ENCODE measurements around the gene MACROD1.

MACROD1 gene

DNA sequence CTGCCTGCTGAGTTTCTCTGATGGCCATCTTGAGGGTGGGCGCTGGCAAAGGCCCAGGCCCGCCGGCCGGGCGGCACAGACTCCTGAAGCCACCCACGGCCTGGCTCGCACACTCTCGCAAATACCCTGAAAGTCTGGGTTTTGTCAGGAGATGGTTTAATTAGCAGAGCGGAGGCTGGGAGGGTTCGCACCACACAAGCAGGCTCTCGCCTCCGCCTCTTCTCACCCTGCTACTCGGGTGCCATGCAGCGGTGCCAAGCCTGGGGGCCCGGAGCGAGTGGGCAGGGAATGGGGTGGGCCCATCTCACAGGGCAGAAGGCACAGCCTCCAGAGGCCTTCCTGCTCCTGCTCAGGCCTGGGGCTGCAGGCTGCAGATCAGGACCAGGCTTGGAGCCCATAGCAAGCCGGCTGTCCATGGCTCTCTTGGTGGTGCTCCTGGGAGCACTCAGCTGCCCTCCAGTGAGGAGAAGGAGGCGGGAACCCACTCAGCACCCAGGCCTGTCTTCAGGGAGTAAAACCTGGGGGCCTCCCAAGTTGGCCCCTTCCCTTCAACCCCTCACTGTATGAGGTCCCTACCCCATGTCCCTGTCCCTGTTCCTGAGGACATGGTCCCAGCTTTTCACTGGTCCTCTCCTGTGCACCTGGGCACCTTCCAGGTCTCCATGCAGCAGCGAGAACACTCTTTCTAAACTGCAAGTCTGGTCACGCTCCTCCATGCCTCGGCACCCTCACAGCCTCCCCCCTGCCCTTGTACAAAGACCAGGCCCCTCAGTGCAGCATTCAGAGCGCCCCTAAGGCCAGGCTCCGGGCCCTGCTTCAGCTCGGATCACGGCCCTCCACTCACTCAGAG is 68.2 kb downstream of the MACROD1 start:
- no peak for TF ChIP-seq CTCF (conservative IDR thresholded peaks at IDR 0.05; ENCODE audit: control insufficient read depth, insufficient read depth, low read depth, low read length)
- DNase-seq (ENCODE audit: low read depth), result no peak
- no peak overlapping the region for H3K4me3 ChIP-seq (ENCODE audit: control insufficient read depth, low read depth, low read length)

DNA sequence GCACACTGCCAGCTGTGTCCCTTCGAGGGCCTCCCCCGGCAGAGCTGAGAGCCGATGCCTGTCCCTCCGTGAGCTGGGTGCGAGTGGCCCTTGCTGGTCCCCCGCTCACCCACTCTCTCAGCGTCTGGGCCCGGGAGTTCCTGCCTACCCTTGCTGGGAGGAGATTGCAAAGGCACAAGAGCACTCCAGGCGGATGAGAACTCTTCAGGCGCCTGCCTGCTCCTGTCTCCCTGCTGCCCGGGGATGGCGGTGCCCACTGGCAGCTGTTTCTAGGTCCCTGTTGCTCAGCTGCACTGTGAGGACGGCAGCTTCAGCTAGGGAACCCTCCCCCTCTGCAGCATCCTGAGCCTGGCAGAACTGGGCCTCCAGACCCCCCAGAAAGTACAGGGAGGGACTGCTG is 69.1 kb downstream of the MACROD1 start:
- no peak for TF ChIP-seq CTCF (conservative IDR thresholded peaks at IDR 0.05; ENCODE audit: control insufficient read depth, insufficient read depth, low read depth, low read length)
- no peak overlapping the region for H3K4me3 ChIP-seq (ENCODE audit: control insufficient read depth, low read depth, low read length)
- no peak for DNase-seq (ENCODE audit: low read depth)

- no peak for TF ChIP-seq CTCF (conservative IDR thresholded peaks at IDR 0.05; ENCODE audit: control insufficient read depth, insufficient read depth, low read depth, low read length)
- H3K4me3 ChIP-seq (ENCODE audit: control insufficient read depth, low read depth, low read length), result no peak overlapping the region
- no peak for DNase-seq (ENCODE audit: low read depth)
Measured at GRCh38 chr11:64095949-64096348, 70.0 kb downstream of the MACROD1 start.

- no peak overlapping the region for H3K4me3 ChIP-seq (ENCODE audit: control insufficient read depth, low read depth, low read length)
- DNase-seq (ENCODE audit: low read depth), result no peak
- TF ChIP-seq CTCF (conservative IDR thresholded peaks at IDR 0.05; ENCODE audit: control insufficient read depth, insufficient read depth, low read depth, low read length), result no peak
Measured at GRCh38 chr11:64095273-64095817, 70.6 kb downstream of the MACROD1 start.

DNA sequence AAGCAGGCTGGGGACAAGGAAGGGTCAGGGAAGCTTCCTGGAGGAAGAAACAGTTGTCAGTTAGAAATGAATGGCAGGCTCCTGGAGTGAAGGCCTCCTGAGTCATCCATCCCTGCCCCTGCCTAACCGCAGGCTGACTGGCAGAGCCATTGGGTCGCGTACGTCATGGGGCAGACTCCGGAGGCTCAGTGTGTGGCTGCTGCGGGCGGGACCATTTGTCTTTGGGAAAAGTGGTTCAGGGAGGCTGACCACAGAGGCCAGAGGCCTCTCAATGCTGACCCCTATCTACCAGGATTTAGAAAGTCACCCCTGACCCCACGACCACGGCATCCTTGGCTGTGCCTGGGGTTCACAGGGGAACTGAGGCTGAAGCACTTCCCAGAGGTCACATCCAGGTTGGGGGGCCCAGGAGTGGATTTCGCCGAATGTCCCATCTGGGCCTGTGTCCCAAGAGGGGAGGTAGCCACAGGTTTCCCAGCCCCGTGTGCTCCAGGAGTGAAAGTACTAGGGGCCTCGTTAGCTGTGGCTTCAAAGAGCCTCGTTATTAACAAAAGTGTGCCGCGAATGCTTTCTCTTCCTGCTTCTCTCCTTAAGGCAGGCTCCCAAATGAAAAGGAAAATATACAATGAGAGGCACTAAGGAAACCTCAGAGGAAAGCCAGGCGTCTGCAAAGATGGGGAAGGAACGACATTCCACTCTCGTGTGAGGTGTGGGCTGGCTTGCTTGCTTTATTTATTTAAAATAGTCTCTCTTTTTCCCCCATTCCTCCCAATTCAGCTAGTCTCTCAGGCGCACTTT is 71.3 kb downstream of the MACROD1 start:
- DNase-seq (ENCODE audit: low read depth), result peak; percentile 77
- TF ChIP-seq CTCF (conservative IDR thresholded peaks at IDR 0.05; ENCODE audit: control insufficient read depth, insufficient read depth, low read depth, low read length), result no peak
- H3K4me3 ChIP-seq (ENCODE audit: control insufficient read depth, low read depth, low read length), result no peak overlapping the region

GRCh38 chr11:64093233-64094039 is 72.5 kb downstream of the MACROD1 start:
- no peak for DNase-seq (ENCODE audit: low read depth)
- TF ChIP-seq CTCF (conservative IDR thresholded peaks at IDR 0.05; ENCODE audit: control insufficient read depth, insufficient read depth, low read depth, low read length), result no peak
- H3K4me3 ChIP-seq (ENCODE audit: control insufficient read depth, low read depth, low read length), result no peak overlapping the region

All from fibroblast of mammary gland (primary cell).